HEK293T (cell line): Measurements from ENCODE around the gene FHOD3.

Source experiments
- CTCF ChIA-PET: fragments of 350-600 bp; formaldehyde crosslinking; extraction: SDS; loops from one replicate; lab custom pipeline; 2021; ENCODE audit warnings: antibody characterized with exemption, inconsistent platforms; lab: Yijun Ruan, JAX
- POLR2A ChIA-PET: fragments of 350-600 bp; formaldehyde crosslinking; extraction: SDS; loops from one replicate; lab custom pipeline; 2020; ENCODE audit warnings: antibody characterized with exemption, inconsistent platforms; lab: Yijun Ruan, JAX
- DNase-seq: peaks from one replicate; pipeline ENCODE4 v3.0.0; 2012; ENCODE audit warnings: mixed read lengths; ENCODE audit errors: extremely low spot score
- ARNT ChIP-seq: fragments of 450-650 bp; IDR thresholded peaks from 2 replicates; pipeline ENCODE4 v1.6.1; 2017; ENCODE audit warnings: mild to moderate bottlenecking
- BHLHE40 ChIP-seq: fragments of 450-650 bp; IDR thresholded peaks from 2 replicates; pipeline ENCODE4 v1.6.1; 2016; ENCODE audit warnings: mild to moderate bottlenecking, moderate library complexity, borderline replicate concordance
- CTBP1 ChIP-seq: fragments of 450-650 bp; IDR thresholded peaks from 2 replicates; pipeline ENCODE4 v1.6.1; 2016; ENCODE audit warnings: borderline replicate concordance
- ELF4 ChIP-seq: fragments of 450-650 bp; IDR thresholded peaks from 2 replicates; pipeline ENCODE4 v1.6.1; 2017; ENCODE audit warnings: antibody characterized with exemption
- FOXA1 ChIP-seq: fragments of 450-650 bp; IDR thresholded peaks from 2 replicates; pipeline ENCODE4 v1.6.1; 2016; ENCODE audit warnings: mild to moderate bottlenecking
- FOXK2 ChIP-seq: fragments of 450-650 bp; IDR thresholded peaks from 2 replicates; pipeline ENCODE4 v1.6.1; 2016; ENCODE audit warnings: mild to moderate bottlenecking
- FOXM1 ChIP-seq: fragments of 450-650 bp; IDR thresholded peaks from 2 replicates; pipeline ENCODE4 v1.6.1; 2017; ENCODE audit warnings: mild to moderate bottlenecking, borderline replicate concordance
- HDGF ChIP-seq: fragments of 450-650 bp; IDR thresholded peaks from 2 replicates; pipeline ENCODE4 v1.6.1; 2017; ENCODE audit warnings: antibody characterized with exemption, borderline replicate concordance
- L3MBTL2 ChIP-seq: fragments of 450-650 bp; conservative IDR thresholded peaks from 2 replicates; pipeline ENCODE4 v1.6.1; 2016; ENCODE audit warnings: mild to moderate bottlenecking
- LEF1 ChIP-seq: fragments of 450-650 bp; IDR thresholded peaks from 2 replicates; pipeline ENCODE4 v1.6.1; 2017; ENCODE audit warnings: mild to moderate bottlenecking, borderline replicate concordance
- NFRKB ChIP-seq: fragments of 450-650 bp; IDR thresholded peaks from 2 replicates; pipeline ENCODE4 v1.6.1; 2016; ENCODE audit warnings: mild to moderate bottlenecking, moderate library complexity
- PKNOX1 ChIP-seq: fragments of 450-650 bp; IDR thresholded peaks from 2 replicates; pipeline ENCODE4 v1.6.1; 2016
- SP1 ChIP-seq: fragments of 450-650 bp; IDR thresholded peaks from 2 replicates; pipeline ENCODE4 v1.6.1; 2017
- SUZ12 ChIP-seq: fragments of 450-650 bp; IDR thresholded peaks from 2 replicates; pipeline ENCODE4 v1.6.1; 2016; ENCODE audit warnings: mild to moderate bottlenecking
- TARDBP ChIP-seq: fragments of 450-650 bp; IDR thresholded peaks from 2 replicates; pipeline ENCODE4 v1.6.1; 2016
- ZNF384 ChIP-seq: fragments of 450-650 bp; IDR thresholded peaks from 2 replicates; pipeline ENCODE4 v1.6.1; 2016

The FHOD3 gene

GRCh38 chr18:36349552-36349951 lies 52.0 kb downstream of the FHOD3 start:
- POLR2A ChIA-PET = no interaction called here
- TF ChIP-seq FOXA1 (no peak), SP1 (no peak), PKNOX1 (no peak), ELF4 (no peak), HDGF (no peak), BHLHE40 (no peak), TARDBP (no peak), LEF1 (no peak), SUZ12 (no peak), CTBP1 (no peak)
- CTCF ChIA-PET = no interaction called here
- DNase-seq = no peak

- CTCF ChIA-PET = no interaction called here
- POLR2A ChIA-PET = no interaction called here
- TF ChIP-seq HDGF (no peak), FOXA1 (no peak), SP1 (no peak), LEF1 (no peak), ZNF384 (no peak), NFRKB (no peak), ELF4 (no peak), CTBP1 (no peak), FOXM1 (no peak), ARNT (no peak), FOXK2 (no peak), TARDBP (no peak), PKNOX1 (no peak), BHLHE40 (no peak), L3MBTL2 (no peak), SUZ12 (no peak)
- no peak for DNase-seq
Measured at GRCh38 chr18:36350251-36350651, 52.7 kb downstream of the FHOD3 start.

- no peak for TF ChIP-seq TARDBP
- no peak for TF ChIP-seq LEF1
- TF ChIP-seq CTBP1 = no peak
- no peak for TF ChIP-seq ELF4
- no peak for TF ChIP-seq L3MBTL2
- TF ChIP-seq BHLHE40 = no peak
- no peak for TF ChIP-seq SUZ12
- no peak for TF ChIP-seq SP1
- TF ChIP-seq FOXK2 = no peak
- TF ChIP-seq FOXA1 = no peak
- TF ChIP-seq PKNOX1 = no peak
- no peak for TF ChIP-seq ARNT
- no peak for TF ChIP-seq FOXM1
- TF ChIP-seq HDGF = no peak
- no peak for TF ChIP-seq ZNF384
- no peak for DNase-seq
- POLR2A ChIA-PET = no interaction called here
- CTCF ChIA-PET = no interaction called here
Measured at GRCh38 chr18:36350839-36351469, 53.4 kb downstream of the FHOD3 start.

- TF ChIP-seq FOXK2 (no peak), ELF4 (no peak), L3MBTL2 (no peak), SUZ12 (no peak), PKNOX1 (no peak)
- DNase-seq = no peak
- ChIA-PET CTCF (no interaction called here), POLR2A (interaction anchor here (0.9 kb wide), 1 partner anchor 11 kb away, joined by 3 read pairs; no protein-coding TSS in a partner anchor)
Measured at GRCh38 chr18:36352384-36352783, 54.9 kb downstream of the FHOD3 start.

- no peak for DNase-seq
- CTCF ChIA-PET = no interaction called here
- POLR2A ChIA-PET = no interaction called here
- no peak for TF ChIP-seq PKNOX1
- no peak for TF ChIP-seq LEF1
- no peak for TF ChIP-seq FOXA1
- TF ChIP-seq ELF4 = no peak
- no peak for TF ChIP-seq FOXK2
- no peak for TF ChIP-seq HDGF
- TF ChIP-seq L3MBTL2 = no peak
- TF ChIP-seq SP1 = no peak
- TF ChIP-seq CTBP1 = no peak
- no peak for TF ChIP-seq FOXM1
Measured at GRCh38 chr18:36354989-36355388, 57.5 kb downstream of the FHOD3 start.
